GM19397 (cell line): ENCODE results near the gene HOXD10.

Experiments used
- ATAC-seq: cut with Tn5 transposase; IDR thresholded peaks from one replicate; pipeline ENCODE4 v1.9.1; 2021; ENCODE audit warnings: mild to moderate bottlenecking, moderate library complexity; ENCODE audit not compliant: unreplicated experiment

Gene HOXD10

DNA sequence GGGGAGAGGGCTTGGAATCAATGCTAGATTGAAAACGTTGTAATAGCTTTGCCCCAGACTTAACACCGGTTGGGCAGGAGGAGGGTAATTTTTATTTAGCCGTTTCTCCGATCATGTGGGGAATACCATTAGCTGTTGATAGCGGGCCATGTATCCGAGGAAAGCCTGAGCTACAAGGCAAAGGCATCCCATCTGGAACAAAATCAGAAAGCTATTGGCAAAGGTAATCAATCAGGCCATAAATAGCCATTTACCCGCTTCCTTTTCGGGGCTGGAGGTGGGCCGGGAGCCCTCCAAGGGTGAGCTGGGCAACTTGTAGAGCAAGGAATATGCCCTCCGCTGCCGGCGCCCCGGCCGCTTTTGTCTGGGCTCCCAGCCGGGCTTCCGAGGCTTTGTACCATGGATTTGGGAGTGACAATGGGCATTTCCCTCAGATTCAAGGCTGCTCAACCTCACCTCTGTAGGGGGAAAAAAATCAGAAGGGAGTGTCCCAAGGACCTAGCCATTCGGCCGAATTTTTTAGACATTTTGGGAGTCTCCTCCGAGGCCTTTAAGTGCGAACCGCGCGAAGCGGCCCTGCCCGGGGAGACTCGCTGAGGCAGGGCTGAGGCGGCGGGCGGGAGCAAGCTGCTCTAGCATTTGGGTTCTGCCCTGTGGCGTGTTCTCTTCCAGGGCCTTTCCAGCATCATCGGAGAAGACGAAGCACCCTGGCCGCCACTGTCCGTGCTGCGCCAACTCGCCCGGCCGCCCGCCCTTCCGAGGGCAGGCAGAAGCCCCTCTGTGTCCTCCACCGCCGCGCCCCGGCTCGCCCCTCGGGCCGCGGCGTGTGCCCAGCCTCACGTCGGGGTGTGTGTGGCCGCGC, 4.8 kb downstream of the HOXD10 start:
- no peak for ATAC-seq

DNA sequence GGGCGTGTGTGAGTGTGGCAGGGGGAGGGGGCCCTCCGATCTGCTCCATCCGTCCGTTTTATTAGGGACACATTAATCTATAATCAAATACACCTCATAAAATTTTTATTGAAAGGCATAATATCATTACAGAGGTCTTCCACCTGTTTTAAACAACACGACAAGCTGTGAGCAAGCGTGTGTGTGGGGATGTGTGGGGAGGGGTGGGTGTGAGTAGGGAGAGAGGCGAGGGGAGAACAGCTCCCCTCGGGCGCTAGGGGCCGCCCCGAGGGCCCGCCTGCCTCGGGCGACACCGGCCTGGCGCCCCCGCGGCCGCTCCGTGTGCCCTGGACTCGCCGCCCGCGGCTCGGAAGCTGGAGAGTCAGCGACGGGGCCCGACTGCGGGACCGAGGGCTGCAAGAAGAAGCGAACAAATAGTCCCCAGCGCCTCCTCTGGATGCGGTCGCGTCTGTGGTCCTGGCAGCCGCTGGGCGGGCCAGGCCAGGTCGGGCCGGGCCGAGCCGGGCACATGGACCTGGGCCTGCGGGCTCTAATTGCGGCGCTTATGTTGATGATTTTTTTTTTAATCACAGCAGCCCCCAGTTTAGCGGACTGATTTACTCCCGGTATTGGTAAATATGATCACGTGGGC, 5.6 kb downstream of the HOXD10 start:
- no peak for ATAC-seq

DNA sequence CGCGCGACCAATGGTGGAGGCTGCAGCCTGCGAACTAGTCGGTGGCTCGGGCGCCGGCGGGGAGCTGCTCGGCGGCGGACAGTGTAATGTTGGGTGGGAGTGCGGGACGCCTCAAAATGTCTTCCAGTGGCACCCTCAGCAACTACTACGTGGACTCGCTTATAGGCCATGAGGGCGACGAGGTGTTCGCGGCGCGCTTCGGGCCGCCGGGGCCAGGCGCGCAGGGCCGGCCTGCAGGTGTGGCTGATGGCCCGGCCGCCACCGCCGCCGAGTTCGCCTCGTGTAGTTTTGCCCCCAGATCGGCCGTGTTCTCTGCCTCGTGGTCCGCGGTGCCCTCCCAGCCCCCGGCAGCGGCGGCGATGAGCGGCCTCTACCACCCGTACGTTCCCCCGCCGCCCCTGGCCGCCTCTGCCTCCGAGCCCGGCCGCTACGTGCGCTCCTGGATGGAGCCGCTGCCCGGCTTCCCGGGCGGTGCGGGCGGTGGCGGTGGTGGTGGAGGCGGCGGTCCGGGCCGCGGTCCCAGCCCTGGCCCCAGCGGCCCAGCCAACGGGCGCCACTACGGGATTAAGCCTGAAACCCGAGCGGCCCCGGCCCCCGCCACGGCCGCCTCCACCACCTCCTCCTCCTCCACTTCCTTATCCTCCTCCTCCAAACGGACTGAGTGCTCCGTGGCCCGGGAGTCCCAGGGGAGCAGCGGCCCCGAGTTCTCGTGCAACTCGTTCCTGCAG, 6.3 kb downstream of the HOXD10 start, which contains the start of gene HOXD9:
TSS of gene HOXD9 (plus strand) at position 37 of the 728 bp plus-strand sequence. CDS start at position 87, 50 bp downstream.
- ATAC-seq = no peak

DNA sequence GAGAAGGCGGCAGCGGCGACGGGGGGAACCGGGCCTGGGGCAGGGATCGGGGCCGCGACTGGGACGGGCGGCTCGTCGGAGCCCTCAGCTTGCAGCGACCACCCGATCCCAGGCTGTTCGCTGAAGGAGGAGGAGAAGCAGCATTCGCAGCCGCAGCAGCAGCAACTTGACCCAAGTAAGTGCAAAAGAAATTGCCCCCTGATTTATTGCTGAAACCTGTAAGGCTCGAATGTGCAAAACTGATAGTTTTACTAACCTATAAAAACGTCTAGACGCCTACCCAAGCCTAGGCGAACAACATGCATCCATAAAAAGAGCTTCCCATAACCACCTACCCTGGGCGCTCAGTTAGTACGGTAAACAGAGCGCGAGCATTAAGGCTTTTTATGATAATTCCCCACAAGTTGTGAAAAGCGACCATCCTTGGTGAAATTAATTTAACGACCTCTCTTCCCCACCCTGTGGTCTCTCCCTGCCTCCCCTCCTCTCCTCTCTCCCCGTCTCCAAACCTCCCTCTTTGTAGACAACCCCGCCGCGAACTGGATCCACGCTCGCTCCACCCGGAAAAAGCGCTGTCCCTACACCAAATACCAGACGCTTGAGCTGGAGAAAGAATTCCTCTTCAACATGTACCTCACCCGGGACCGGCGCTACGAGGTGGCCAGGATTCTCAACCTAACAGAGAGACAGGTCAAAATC, 7.0 kb downstream of the HOXD10 start:
- ATAC-seq = no peak

DNA sequence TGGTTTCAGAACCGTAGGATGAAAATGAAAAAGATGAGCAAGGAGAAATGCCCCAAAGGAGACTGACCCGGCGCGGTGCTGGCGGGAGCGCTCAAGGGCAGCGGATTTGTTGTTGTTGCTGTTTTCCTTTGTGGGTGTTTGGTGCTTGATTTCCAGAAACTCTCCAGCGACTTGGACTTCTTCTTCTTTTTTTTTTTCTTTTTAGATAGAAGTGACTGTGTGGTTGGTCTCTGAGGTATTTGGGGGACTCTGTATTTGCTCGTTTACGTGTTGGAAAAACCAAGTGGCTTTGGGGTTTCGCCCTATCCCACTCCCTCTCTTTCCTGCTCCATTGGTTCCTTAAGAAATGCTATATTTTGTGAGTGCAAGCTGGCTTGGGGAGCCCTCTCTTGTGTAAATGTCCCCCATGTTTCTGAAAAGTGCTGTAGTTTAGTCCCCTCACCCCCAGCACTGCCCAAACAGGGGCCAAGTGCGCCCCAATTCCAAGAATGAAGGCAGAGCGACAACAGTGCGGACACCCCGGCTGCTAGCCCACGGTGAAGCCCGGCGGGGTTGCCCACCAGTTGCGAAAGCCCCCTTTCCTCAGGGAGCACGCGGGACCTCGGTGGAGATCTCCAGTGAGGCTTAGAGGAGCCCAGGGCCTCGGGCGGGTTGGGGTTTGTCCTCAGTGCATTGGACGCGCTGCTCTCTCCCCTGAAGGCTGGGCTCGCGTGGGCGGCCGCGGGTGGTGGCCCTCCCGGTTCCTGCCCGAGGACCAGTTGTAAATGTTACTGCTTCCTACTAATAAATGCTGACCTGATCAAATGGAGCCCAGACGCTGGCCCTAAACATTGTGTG, 7.8 kb downstream of the HOXD10 start:
- no peak for ATAC-seq

DNA sequence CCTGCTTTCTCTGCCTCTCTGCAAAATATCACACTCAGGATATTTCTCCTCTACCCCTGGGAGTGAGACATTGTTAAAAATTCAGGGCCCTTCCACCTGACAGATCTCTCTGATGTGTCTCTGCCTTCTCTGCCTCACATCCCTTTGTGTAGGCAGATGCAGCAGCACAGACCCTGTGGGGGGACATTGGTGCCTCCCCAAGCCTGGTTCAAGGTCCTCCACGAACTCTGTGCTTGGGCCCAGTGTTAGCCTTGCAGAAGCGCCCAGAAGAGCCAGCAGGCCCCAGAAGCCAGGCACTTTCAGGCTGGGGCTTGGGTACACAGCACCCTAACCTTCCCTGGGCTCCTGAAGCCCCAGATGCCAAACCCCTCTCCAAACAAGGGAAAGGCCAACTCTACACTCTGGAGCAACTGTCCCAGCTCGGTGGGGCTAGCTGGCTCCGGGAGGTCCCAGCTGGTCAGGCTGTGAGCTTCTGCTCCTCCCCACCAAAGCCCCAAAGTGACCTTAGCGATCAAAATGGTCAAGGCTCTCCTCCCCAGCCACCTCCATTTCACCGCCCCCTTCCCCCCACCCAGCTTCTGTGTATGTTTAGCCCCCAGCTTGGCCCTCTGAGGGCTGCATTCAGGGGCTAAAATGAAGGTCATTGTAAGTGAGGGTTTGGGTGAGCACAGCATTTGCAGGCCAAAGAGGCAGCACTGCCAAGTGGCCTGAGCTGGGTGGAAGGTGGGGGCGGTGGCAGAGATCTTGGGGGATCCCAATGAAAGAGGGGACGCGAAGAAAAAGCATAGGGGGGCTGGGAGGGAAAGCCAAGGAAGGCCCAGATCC, 8.6 kb downstream of the HOXD10 start:
- no peak for ATAC-seq

DNA sequence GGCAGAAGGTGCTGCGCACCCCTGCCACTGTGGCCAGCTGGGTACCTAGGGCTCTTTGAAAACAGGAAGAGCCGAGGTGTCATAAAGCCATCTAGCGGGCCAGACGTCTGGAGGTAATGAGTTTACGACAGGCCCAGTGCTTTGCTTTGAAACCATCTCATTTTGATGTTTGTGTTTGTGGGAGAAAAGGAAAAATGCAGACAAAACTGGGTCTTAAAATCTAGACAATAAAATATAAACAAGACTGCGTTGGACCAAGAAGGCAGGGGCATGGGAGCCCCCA, 9.1 kb downstream of the HOXD10 start:
- ATAC-seq = no peak

DNA sequence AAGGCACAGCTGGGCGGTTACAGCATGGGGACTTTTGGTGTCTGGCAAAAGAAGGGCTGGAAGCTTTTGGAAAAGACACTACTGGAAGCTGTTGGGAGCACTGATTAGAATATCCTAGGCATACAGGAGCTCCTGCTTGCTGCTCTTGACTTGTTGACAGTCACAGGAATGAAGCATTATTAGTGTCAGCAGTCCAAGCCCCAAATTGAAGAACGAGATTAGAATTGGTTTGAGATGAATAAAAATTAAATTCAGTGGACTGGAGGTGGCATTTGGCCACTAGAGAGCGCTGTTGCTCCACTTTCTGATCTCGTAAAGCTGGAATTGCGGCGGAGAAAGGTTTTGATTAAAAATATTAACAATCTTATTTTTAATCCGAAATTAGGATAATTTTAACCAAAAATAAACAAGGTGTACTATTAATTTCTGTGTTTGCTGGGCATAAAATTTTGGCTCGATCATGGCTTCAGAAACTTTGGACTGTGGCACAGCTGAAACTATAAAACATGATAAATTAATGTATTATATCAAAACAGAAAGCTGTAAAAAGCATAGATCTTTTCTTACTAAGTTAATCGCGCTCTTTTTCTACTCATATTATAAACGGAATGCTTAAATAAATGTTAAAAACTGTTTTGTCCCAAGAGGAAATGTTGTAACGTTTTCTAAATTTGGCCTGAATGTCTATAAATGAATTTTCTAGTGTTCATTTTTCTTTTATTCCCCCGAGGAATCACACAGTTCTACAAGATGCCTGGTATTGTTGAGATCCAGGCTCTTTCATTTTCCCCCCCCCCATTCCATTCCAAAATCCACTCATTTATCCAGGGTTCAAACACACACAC, 10.6 kb downstream of the HOXD10 start:
- ATAC-seq = no peak

DNA sequence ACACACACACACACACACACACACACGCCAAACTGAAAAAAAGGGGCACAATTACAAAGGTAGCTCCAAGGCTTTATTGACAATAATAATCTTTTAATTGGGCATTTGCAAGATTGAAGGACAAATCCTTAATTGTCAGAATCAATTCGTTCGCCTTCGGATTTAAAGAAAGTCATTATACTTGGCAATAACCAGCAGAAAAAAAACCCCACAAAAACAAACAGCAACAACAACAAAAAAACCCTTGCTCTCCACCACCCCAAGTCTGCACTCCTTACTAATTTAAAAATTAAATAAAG, 11.1 kb downstream of the HOXD10 start:
- no peak for ATAC-seq

DNA sequence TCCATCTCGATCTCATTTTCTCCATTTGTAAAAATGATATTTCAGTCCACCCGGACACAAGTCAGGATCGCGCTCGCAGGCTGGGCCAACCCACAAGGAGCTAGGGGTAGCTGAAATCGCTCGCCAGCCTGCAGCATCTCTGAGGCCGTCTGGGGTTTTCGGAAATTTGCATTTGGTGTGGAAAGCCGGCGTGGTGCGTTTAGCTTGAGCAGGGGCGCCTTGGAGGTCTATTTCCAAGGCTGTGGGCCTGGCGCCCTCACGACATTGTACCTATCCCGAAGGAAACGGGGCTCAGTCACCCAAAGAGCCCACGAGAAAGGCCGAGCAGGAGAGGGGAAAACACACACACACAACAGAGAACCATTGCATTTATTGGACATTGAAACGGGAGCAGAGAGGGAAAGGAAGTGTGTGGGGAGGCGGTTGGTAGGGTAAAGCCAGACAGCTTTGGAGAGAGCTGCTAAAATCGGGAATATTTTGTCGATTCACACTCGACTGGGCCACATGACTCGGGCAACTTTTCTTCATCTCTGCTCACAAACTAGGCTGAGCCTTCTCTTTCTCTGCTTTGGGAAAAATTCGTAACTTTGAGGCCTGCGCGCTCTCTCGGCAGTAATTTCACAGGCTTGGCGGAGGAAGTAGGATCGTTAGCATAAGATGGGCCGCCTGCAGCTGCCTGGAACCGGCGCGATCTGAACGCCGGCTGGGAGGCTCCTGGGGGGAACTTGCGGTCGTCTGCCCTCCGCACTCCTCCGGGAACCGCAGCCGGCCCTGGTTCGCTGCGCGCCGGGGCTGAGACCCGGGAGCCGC, 11.8 kb downstream of the HOXD10 start:
- no peak for ATAC-seq

DNA sequence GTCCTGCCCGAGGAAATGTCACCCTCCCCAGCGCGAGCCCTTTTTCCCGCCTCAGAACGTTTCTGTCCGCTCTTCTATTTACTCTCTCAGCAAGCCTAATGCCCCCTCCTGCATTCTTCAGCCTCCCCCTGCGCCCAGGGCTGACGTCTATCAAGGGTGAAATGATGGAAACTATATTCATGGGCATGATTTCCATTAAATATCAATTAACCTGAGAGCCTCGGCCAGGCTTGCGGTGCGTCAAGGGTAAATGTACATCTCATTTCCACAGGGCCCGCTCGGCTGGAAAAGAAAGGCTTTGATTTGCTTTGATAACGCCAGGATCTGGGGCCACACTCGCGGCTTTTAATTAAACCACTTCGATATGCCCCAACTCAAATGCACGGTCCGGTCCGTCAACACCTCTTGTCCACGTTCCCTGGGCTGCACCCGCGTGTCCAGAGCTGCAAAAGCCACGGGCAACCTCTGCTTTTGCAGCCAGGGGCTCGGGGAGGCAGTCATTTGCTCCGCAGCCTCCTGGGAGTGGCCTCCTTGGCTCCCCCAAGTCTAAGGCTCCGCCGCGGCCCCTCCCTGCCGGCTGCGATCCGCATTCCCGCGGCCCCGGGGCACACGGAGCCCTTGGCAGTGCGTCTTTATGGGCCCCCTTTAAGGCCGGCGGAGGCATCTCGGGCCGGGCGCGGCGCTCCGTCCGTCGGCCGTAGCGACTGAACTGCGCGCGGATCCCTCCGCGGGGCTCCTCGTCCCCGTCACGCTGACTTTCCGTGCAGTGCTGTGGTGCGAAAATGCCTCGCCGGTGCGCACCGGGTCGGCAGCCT, 12.6 kb downstream of the HOXD10 start, which contains the start of gene HOXD8:
TSS of gene HOXD8 (plus strand) at position 724 of the 815 bp plus-strand sequence. CDS start 662 bp downstream, outside the sequence.
- no peak for ATAC-seq

DNA sequence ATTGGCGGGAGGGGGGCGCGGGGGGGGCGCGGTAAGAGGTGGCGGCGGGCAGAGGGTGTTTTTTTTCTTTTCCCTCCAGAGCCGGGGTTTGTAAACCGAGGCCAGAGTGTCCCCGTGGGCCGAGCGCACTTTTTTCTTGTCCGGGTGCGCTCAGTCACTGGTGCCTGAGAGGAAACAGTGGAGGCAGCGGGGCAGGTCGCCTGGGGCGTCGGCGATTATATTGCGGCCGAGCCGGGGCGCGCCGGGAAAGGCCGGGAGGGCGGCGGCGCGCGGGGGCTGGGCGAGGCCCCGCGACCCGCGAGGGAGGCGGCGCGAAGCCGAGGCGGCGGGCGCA, 13.2 kb downstream of the HOXD10 start:
- no peak for ATAC-seq

DNA sequence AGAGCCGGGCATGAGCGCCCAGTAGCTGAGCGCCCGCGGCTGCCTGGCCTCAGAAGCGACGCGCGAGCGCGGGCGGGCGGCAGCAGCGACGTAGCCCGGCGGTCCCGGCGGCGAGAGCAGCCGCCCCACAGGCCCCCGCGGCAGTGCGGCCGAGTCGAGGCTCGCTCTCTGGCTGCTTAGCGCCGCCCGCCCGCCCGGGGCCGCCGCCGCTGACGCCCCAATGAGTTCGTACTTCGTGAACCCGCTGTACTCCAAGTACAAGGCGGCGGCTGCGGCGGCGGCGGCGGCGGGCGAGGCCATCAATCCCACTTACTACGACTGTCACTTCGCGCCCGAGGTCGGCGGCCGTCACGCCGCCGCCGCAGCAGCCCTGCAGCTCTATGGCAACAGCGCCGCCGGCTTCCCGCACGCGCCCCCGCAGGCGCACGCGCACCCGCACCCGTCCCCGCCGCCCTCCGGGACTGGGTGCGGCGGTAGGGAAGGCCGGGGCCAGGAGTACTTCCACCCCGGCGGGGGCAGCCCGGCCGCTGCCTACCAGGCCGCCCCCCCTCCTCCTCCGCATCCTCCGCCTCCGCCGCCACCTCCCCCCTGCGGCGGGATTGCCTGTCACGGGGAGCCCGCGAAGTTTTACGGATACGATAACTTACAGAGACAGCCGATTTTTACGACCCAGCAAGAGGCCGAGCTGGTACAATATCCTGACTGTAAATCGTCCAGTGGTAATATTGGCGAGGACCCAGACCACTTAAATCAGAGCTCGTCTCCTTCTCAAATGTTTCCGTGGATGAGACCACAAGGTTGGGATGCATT, 13.8 kb downstream of the HOXD10 start:
- no peak for ATAC-seq

DNA sequence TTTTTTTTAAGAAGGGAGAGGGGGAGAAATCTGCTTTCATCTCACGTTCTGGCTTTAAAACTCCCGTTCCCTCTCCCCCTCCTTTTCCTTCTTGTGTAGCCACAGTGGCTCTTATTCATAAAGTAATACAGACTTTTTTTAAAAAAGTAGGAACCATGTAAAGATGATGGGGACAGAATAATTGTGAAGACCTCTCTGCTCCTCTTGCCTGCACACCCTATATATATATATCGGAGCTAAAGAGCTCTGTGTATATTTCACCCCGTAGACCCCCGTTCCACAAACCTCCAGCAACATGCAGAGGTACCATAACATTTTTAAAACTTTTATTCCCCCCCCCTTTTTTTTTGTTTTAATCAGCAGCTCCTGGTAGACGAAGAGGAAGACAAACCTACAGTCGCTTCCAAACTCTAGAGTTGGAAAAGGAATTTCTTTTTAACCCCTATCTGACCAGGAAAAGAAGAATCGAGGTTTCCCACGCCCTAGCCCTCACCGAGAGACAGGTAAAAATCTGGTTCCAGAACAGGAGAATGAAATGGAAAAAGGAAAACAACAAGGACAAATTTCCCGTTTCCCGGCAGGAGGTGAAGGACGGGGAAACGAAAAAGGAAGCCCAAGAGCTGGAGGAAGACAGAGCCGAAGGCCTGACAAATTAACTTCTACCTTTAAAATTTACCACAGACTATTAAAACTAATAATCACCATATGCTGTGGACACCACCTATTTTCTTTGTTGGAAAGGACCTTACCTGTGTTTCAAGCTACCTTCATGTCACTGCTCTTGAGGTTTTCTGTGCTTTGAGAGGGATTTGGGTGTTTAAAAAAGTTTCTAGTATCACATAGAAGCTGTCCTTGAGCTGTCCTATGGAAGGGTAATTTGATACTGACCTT, 14.6 kb downstream of the HOXD10 start:
- no peak for ATAC-seq

DNA sequence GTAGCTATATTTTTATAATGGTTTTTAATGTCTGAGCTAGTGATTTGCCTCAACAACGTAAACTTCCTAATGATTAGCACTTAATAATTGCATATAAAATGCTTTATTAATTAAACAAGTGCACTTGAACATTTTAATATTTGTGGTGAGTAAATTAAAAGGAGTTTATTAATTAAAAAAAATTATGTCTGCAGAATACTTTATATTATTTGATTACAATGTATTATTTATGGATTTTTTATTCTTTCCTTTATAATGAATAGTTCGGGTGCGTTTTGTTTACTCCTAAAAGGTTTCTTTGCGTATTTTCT, 15.2 kb downstream of the HOXD10 start:
- no peak for ATAC-seq
